MCF 10A (cell line): Measurements from ENCODE around the gene RBM38. TPM values are rescaled to one million over a fixed set of nuclear protein-coding genes. Genes with fewer than 3 reads are reported as not detected.

Source experiments
- BruUV-seq: library from RNA; stranded (reverse); fragments of 400-500 nt; replicated peaks from 2 replicates; lab custom pipeline; 2021; lab: Mats Ljungman, UMichigan
- CTCF ChIA-PET: fragments of 300-600 bp; sonication (Branson Sonifier 250); formaldehyde crosslinking; extraction: SDS; loops from one replicate; lab custom pipeline; 2021; ENCODE audit warnings: antibody characterized with exemption, inconsistent platforms; lab: Yijun Ruan, JAX
- POLR2A ChIA-PET: fragments of 300-600, 350-650 bp; sonication (Branson Sonifier 250); formaldehyde crosslinking; extraction: SDS; loops from one replicate; lab custom pipeline; 2020; ENCODE audit warnings: antibody characterized with exemption, inconsistent platforms; lab: Yijun Ruan, JAX
- DNase-seq: peaks from one replicate; pipeline ENCODE4 v3.0.0-alpha.2; 2018; ENCODE audit not compliant: unreplicated experiment
- H3K27ac Mint-ChIP-seq: one replicate; pipeline ENCODE4 v1.8.0; 2022; ENCODE audit warnings: mild to moderate bottlenecking, low read depth, mixed read lengths; ENCODE audit not compliant: unreplicated experiment
- H3K27me3 Mint-ChIP-seq: one replicate; pipeline ENCODE4 v1.8.0; 2022; ENCODE audit warnings: mixed read lengths; ENCODE audit not compliant: insufficient read depth, unreplicated experiment
- H3K36me3 Mint-ChIP-seq: one replicate; pipeline ENCODE4 v1.8.0; 2022; ENCODE audit warnings: mild to moderate bottlenecking, moderate library complexity, mixed read lengths; ENCODE audit not compliant: insufficient read depth, unreplicated experiment
- H3K4me1 Mint-ChIP-seq: one replicate; pipeline ENCODE4 v1.8.0; 2022; ENCODE audit warnings: mixed read lengths; ENCODE audit not compliant: insufficient read depth, unreplicated experiment
- H3K4me3 Mint-ChIP-seq: one replicate; pipeline ENCODE4 v1.8.0; 2022; ENCODE audit warnings: mild to moderate bottlenecking, moderate library complexity, mixed read lengths; ENCODE audit not compliant: unreplicated experiment
- H3K9me3 Mint-ChIP-seq: one replicate; pipeline ENCODE4 v1.8.0; 2022; ENCODE audit warnings: mixed read lengths; ENCODE audit not compliant: unreplicated experiment
- CTCF ChIP-seq: fragments of 200-600 bp; IDR thresholded peaks from one replicate; pipeline ENCODE4 v1.8.0; 2022; ENCODE audit warnings: antibody characterized with exemption, mild to moderate bottlenecking; ENCODE audit not compliant: unreplicated experiment
- intact Hi-C: fragments of 100-400 bp; cut with micrococcal nuclease; formaldehyde crosslinking; loops from 2 replicates; pipeline ENCODE4 v1.14.1; 2022
- total RNA-seq: library from RNA; stranded (reverse); gene quantifications from 2 replicates; pipeline ENCODE4 v1.2.3, GENCODE V29; 2022

RBM38 gene
- total RNA-seq, 1 experiment from 2014 or later = 5.1 TPM

- intact Hi-C loops = no loop called here
- no peak for DNase-seq
- Mint-ChIP-seq H3K4me1 (no peaks in the 10 kb centered on the region), H3K27me3 (no peaks in the 10 kb centered on the region), H3K4me3 (no peak overlapping the region), H3K9me3 (no peaks in the 10 kb centered on the region), H3K27ac (no peak overlapping the region), H3K36me3 (no peaks in the 10 kb centered on the region)
- no peak for TF ChIP-seq CTCF
- no TSS peak for BruUV-seq
- ChIA-PET POLR2A (no interaction called here), CTCF (no interaction called here)
These were observed 19.7 kb downstream of the RBM38 start for GRCh38 chr20:57410924-57411323.

DNA sequence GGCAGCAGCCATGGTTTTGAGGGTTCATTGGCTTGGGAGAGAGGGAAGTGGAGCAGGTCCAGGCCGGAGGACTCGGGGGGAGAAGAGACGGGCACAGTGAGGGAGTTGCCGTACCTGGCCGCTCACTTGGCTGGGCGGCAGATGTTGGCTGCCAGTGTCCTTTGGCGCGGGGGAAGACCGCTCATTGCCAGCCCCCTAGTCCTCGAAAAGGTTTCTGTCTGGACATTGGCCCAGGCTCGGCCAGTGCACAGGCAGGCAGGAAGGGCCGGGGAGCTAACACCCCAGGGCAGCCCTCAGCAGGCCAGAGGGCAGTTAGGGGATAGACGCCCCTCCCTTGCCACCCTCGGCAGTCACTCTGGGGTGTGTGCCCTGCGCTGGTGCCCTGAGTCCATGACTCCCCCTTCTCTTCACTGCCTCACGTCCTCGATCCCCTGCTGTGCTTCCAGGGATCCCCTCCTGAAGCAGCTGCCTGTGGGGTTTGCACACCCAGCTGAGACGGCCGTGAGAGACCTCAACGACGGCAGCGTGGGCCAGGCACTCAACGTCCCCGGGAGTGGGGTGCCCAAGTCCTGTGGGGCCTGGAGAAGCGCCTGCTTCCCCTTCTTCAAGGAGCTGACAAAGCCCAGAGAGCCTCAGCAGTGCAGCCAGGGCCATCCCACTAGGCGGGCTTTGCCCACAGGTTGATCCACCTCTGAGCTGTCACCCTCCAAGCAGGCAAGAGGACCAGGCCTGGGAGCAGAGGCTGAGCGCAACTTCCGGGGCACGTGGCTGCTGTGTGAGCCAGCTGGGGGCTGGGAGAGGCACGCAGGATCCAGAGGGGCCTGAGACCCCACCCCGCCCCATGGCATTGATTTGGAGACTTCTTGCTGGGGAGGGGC, 20.4 kb downstream of the RBM38 start:
- no peak overlapping the region for H3K27ac Mint-ChIP-seq
- H3K36me3 Mint-ChIP-seq = no peaks in the 10 kb centered on the region
- H3K9me3 Mint-ChIP-seq = no peaks in the 10 kb centered on the region
- no TSS peak for BruUV-seq
- POLR2A ChIA-PET = no interaction called here
- H3K4me1 Mint-ChIP-seq = no peaks in the 10 kb centered on the region
- no peak for DNase-seq
- no peak overlapping the region for H3K4me3 Mint-ChIP-seq
- no peak for TF ChIP-seq CTCF
- intact Hi-C loops = no loop called here
- peaks cover under 1% of the 10 kb centered on the region for H3K27me3 Mint-ChIP-seq
- CTCF ChIA-PET = interaction anchor here (0.6 kb wide), 1 partner anchor 173 kb away, joined by 4 read pairs; no protein-coding TSS in a partner anchor

DNA sequence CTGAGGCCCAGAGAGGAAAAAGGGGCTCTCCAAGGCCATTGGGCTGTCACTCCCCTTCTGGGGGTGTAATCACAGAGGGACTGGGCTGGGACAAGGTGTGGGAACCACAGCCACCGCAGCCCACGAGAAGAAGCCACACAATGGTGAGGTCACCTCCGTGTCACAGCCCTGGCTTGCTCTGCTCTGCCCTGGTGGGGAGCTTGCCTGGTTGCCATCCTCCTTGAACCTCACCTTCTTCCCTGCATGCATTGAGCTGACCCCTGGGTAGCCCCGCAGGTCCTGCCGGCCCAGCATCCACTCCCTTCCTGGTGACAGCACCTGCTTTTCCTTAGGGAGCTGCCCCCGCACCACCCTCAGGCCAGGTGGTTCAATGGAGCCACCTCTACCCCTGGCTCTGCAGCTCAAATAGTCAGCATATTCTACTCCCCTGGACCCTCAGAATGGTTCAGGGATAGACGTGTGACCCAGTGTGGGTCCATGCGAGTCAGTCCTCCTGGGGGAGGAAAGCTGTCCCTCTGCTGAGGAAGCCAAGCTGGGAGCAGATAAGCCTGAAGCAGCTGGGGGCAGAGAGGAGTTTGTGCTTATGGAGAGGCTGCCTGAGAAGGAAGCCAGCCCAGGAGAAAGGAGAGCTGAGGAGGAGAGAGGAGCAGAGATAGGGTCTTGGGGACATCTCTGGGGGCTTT, 21.3 kb downstream of the RBM38 start:
- TF ChIP-seq CTCF = no peak
- Mint-ChIP-seq H3K4me1 (no peaks in the 10 kb centered on the region), H3K27ac (no peak overlapping the region), H3K9me3 (no peaks in the 10 kb centered on the region), H3K27me3 (peaks cover 9% of the 10 kb centered on the region), H3K4me3 (no peak overlapping the region), H3K36me3 (no peaks in the 10 kb centered on the region)
- BruUV-seq = no TSS peak
- POLR2A ChIA-PET = interaction anchor here (0.5 to 1.2 kb wide), 3 partner anchors 26 to 1059 kb away, joined by 3 to 4 read pairs (median 3); no protein-coding TSS in a partner anchor
- intact Hi-C loops = no loop called here
- CTCF ChIA-PET = interaction anchor here (0.6 to 1.3 kb wide), 5 partner anchors 30 to 812 kb away, joined by 3 to 5 read pairs (median 3); no protein-coding TSS in a partner anchor
- no peak for DNase-seq

DNA sequence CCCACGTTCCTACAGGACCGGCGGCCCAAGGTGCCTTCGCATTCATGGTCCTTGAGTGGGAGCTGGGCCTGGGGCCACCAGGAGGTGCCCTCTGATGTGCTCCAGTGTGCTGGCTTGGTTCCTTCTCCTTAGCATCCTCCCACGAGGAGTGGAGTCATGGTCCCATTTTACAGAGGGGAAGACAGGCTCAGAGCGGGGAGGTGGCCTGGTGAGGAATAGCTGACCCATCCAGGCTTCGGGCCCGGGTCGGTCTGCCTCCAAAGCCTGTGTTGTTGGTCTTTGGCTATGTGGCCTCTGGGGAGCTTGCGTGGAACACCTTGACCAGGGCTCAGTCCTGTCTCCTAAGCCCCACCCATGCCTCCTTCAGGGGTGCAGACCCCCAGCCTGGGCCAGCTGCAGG, 22.8 kb downstream of the RBM38 start:
- POLR2A ChIA-PET = no interaction called here
- BruUV-seq = no TSS peak
- DNase-seq = no peak
- intact Hi-C loops = no loop called here
- TF ChIP-seq CTCF = no peak
- Mint-ChIP-seq H3K27me3 (peaks cover 14% of the 10 kb centered on the region), H3K4me3 (no peak overlapping the region), H3K27ac (no peak overlapping the region), H3K9me3 (no peaks in the 10 kb centered on the region), H3K36me3 (no peaks in the 10 kb centered on the region), H3K4me1 (no peaks in the 10 kb centered on the region)
- CTCF ChIA-PET = interaction anchor here (0.7 kb wide), 1 partner anchor 30 kb away, joined by 3 read pairs; no protein-coding TSS in a partner anchor
